ENCODE measurements around the gene LYST.
"Not testable (repeated sequence)": the region's sequence is repeated elsewhere in the genome, so short reads cannot be mapped to it uniquely, and the experiment has no call there.

Gene LYST

GRCh38 chr1:235866205-235866912 is at the start of gene LYST:
Gene LYST (minus strand): TSS chr1:235866906. CDS start chr1:235830417, 36,489 bp downstream.
- peak; percentile 18 for DNase-seq

- not testable (repeated sequence) for DNase-seq
These were observed 48.8 kb upstream of the LYST start for GRCh38 chr1:235915489-235915888.

- DNase-seq, result no peak
These were observed 46.6 kb upstream of the LYST start for GRCh38 chr1:235913311-235913710.

- no peak for DNase-seq
These were observed 45.2 kb upstream of the LYST start for GRCh38 chr1:235911876-235912275.

- DNase-seq, result no peak
These were observed 44.6 kb upstream of the LYST start for GRCh38 chr1:235911300-235911662.

GRCh38 chr1:235910357-235911299 is 43.9 kb upstream of the LYST start:
- DNase-seq, result no peak

- DNase-seq, result no peak
These were observed 42.2 kb upstream of the LYST start for GRCh38 chr1:235908742-235909520.

- DNase-seq, result no peak
These were observed 41.2 kb upstream of the LYST start for GRCh38 chr1:235907897-235908240.

- DNase-seq, result no peak
These were observed 40.6 kb upstream of the LYST start for GRCh38 chr1:235907187-235907896.

- no peak for DNase-seq
These were observed 39.7 kb upstream of the LYST start for GRCh38 chr1:235906436-235906835.

GRCh38 chr1:235903809-235904208 is 37.1 kb upstream of the LYST start:
- not testable (repeated sequence) for DNase-seq

GRCh38 chr1:235902677-235903542 is 36.2 kb upstream of the LYST start:
- DNase-seq, result no peak

GRCh38 chr1:235901461-235901860 is 34.8 kb upstream of the LYST start:
- DNase-seq, result no peak

- no peak for DNase-seq
These were observed 31.4 kb upstream of the LYST start for GRCh38 chr1:235898126-235898525.

GRCh38 chr1:235893840-235894239 is 27.1 kb upstream of the LYST start:
- no peak for DNase-seq

- no peak for DNase-seq
These were observed 26.2 kb upstream of the LYST start for GRCh38 chr1:235892734-235893413.

GRCh38 chr1:235892202-235892601 is 25.5 kb upstream of the LYST start:
- no peak for DNase-seq

GRCh38 chr1:235888119-235888643 is 21.5 kb upstream of the LYST start:
- DNase-seq, result no peak

- DNase-seq, result no peak
These were observed 21.0 kb upstream of the LYST start for GRCh38 chr1:235887676-235888075.

- DNase-seq, result no peak
These were observed 19.1 kb upstream of the LYST start for GRCh38 chr1:235885655-235886262.
